ENCODE measurements around the gene ANK2.

GRCh38 chr4:113181289-113182007 is 132.0 kb downstream of the ANK2 start:
- TF ChIP-seq CTCF (IDR thresholded peaks at IDR 0.05 in 4 of 5, conservative IDR thresholded peaks at IDR 0.05 in 1 of 5) (no peak), POLR2A (IDR thresholded peaks at IDR 0.05) (no peak)
